Measurements from ENCODE around the gene TNFRSF21.
"Not testable (repeated sequence)": the region's sequence is repeated elsewhere in the genome, so short reads cannot be mapped to it uniquely, and the experiment has no call there.

TNFRSF21 gene

DNA sequence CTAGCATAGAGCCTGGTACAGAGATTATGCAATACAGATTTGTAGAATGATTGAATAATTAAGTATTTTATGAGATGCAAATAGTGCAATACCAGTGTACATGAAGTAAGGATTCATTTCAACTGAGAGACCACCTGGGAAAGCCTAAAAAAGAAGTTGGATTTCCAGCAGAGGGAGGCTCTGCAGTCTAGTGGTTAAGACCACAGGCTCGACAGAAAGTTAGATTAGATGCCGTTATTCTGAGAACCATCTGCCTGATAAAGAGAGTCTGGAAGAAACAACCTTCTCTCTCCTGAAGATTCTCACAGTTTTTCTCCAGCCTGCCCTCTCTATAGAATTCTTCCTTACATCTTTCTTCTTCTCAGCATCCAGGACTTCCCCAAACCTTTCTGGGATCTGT is 13.6 kb upstream of the TNFRSF21 start:
- no peak for DNase-seq (ENCODE audit: low read depth, low spot score)

DNA sequence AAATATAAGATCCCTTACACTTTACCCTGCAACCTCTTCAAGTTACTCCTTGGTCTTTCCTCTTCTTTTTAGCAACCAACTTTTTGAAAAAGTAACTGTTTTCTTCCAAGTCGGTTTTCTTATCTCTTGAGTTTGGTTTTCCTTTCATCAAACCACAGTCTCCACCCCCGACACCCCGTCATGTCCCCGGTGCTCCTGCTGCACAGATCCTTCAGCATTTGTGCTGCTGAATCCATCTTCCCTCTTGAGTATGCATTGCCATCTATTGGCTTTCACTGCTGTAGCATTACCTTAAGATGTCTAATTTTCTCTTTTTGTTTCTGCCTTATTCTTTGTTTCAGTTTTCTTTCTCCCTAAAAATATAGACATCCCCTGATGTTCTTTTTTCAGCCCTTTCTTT is 11.9 kb upstream of the TNFRSF21 start:
- no peak for DNase-seq (ENCODE audit: low read depth, low spot score)

DNA sequence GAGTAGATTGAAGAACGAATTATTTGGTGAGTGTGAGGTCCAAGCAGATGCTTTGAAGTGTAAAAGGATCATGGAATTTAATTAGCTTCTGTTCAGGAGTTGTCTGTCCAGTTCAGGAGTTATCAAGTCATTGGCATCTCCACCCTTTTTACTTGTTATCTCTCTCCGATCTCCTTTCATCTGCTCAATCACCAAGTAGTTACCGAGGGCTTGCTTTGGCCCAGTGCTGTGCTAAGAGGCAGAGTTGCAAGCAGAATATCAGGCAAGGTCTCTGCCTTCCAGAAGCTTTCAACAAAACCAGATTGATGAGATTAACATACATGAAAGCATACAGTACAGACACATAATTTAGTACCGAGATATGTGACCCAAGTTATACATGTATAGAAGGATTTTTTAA is 10.2 kb upstream of the TNFRSF21 start:
- no peak for DNase-seq (ENCODE audit: low read depth, low spot score)

DNA sequence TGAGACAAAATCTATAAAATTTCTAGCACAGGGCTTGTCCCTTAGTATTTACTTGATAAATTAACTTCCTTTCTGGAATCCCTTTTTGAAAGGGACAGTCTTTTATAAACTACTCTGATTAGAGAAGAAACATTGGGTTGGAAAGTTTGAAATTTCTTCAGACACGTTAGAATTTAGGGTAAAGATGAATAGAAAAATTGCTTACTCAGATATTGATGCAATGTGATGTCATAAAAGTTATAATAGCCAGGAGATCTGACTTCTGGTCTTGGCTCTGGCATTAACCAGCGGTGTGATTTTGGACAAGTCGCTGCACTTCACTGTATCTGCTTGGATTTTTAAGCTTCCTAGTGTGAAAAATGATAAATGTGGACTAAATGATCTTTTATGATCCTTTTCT is 9.7 kb upstream of the TNFRSF21 start:
- DNase-seq (ENCODE audit: low read depth, low spot score): no peak

DNA sequence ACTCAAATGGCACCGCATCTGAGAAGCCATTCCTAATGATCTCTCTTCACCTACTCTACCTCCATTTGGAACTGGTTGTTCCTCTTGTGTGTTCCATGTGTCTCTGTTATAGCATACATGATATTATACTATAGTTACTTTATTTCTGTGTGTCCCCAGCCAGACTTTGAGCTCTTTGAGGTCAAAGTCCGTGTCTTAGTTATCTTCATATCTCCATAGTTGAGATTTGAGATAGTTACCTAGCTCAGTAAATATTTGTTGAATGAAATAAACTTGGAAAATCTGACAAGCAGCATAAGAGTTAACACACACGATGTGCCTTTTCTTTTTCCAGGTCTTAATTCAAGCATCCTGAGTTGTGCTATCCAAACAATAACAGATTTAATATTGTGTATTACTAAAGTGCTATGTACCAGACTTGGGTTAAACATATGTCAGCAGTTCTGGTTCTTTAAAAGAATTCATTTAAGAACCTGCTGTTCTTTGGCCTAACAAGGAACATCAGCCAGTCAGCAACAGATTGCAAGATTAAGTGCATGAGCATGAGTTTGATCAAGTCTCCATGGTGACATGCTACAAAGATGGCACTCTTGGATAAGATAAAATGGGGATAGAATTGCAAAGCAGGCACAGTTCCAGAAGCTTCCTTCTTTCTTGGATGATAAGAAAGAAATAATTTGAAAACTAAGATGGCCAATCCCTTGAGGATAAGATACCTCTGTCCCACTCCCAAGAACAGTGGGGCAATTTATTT is 8.7 kb upstream of the TNFRSF21 start:
- DNase-seq (ENCODE audit: low read depth, low spot score): no peak

DNA sequence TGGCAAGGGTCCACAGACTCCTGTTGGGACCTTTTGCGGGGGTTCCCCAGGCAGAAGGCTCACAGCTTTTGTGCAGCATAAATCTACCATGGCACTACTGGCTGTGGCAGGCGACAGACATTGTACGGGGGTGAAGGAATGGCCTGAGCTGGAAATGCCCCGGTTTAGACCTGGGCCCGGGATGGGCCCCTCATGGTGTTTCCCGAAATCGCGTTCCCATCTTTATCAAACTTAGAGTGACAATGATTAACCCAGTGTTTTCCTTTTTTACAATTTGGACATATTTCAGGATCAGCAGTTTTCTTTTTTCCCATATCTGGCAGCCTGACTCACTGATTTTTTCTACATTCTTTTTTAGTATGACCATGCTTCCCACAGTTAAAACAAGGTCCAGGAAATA is 5.5 kb upstream of the TNFRSF21 start:
- DNase-seq (ENCODE audit: low read depth, low spot score): not testable (repeated sequence)

DNA sequence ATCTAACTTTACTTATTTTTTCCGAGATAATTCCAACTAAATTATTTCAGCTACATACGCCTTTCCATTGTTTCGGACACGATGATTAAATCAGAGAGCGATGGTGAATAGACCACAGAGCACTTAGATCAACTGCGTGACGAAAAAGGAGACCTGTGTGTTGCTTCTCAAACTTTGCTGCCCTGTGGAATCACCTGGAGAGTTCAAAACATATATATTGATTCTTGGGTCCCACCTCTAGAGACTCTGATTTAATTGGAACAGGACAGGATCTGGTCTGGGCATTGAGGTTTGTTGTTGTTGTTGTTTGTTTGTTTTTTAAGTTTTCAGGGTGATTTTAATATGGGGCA is 401 bp upstream of the TNFRSF21 start:
- DNase-seq (ENCODE audit: low read depth, low spot score): no peak

DNA sequence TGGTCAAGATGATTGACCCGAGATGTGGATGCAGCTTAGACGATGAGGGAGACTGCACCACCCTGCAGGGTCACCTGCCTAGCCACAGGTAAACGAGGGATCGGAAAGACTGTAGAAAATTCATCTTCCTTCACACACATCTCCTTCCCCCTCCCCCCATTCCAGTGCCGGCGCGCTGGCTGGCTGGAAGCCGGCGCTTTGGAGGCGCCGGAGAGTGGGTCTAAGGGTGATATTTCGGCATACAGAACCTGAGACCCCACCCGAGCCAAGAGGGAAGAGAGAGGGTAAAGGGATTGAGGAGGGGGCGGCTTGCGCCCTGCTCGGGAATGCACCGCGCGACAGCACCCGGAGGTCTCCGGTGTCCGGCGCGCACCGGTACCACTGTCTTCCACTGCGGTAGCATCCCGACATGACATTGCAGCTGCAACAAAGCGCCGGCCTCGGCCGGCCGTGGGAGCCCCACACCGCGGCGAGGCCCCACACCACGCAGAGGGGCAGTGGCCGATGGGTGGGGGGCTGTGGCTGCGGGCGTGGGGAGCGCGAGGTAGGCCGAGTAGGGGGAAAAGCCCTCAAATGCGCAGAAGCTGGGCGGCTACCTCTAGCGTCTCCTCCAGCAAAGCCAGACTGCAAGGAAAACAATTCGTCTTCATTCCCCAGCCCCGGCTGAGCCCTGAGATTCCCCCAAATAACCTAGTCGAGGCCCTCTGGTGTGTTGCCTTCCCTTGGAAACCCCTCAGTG is 984 bp downstream of the TNFRSF21 start:
- no peak for DNase-seq (ENCODE audit: low read depth, low spot score)

DNA sequence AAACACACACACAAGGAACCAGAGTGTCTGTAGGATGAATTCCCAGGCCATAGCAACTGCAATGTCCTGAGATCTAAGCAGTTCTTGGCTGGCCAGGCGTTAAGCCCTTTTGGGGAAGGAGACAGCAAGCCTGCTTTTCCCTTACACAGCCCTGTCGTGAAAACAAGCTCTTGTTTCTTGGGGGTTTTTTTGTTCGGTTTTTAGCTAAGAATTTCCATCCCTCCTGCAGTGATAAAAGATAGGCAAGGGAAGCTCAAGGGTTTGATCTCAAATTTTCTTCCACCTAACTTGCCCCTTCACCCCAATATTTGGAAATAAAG is 1.5 kb downstream of the TNFRSF21 start:
- no peak for DNase-seq (ENCODE audit: low read depth, low spot score)

DNA sequence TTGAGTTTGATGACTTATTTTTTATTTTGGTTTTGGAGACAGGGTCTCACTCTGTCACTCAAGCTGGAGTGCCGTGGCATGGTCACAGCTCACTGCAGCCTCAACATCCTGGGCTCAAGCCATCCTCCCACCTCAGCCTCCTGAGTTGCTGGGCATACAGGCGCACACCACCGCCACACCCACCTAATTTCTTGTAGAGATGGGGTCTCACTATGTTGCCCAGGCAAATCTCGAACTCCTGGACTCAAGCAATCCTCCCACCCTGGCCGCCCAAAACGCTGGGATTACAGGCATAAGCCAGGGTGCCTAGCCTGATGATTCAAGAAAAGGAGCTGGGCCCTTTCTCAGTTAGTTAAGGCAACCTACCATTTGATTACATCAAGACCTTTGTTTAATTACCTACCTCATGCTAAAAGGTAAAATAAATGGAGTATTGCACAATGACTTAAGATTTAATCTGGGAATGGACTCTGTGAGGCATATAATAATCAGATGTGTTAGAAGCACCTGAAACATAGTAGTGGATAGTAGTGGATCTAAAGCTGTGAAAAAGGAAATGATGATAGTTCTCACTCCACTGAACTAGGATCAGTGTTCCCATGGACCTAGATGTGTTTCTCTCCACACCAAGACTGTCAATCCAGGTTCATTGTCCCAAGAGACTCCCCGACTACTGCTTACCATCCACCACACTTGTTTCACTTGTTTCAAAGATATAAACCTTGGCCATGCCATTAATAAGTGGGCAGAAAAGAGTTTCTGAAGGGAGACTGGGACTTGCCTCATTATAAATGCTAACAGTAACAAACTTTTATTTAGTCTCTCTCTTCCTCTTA is 2.1 kb downstream of the TNFRSF21 start:
- no peak for DNase-seq (ENCODE audit: low read depth, low spot score)

DNA sequence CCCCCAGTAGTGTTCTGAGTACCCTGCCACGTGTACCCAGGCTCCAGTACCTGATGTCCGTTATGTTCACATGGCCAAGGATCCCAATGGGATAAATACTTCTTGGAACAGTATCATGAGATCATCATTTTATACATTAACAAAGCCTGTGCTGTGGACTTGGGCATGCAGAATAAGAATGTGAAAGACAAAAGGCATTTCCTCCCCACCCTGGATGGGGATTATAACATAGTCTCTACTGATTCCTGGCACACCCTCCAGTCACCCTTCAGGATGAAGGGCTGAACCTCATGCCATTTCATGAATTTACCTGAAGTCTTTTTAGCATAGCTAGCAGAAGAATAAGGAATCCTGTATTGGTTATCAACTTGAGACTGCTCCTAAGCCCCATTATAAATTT is 2.8 kb downstream of the TNFRSF21 start:
- DNase-seq (ENCODE audit: low read depth, low spot score): no peak

DNA sequence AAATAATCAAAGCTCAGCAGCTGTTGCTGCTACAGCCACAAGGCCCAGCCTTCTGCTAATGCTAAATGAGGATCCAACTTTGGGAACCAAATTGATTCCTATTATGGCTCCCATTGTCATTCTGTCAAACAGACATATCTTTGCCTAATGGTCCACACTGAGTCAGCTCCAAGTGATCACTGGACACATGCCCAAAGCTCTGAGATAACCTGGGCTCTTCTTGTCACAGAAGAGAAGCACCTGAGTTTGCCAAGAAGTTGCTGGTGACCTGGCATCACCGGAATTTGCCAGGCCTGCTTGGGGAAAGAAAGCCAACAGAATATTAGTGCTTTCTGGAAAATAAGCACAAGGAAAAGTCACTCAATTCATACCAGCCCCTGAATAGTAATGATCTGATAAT is 5.8 kb downstream of the TNFRSF21 start:
- DNase-seq (ENCODE audit: low read depth, low spot score): no peak

DNA sequence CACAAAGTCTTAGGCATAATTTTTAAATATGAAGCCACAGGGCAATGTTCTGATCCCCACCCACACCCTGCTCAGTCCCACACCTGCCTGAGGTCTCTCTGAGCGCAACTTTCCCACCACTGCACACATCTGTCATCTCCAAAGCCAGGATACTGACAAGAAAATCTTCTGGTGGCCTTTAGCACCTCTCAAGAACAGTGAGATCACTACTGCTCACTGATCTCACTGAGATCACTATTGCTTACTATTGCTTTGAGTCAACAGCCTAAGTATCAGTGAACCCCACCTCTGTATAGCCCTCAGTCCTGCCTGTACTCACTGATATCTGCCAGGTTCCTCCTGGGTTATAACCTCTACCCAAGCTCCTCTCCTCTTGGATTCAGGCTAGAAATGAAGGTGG is 6.4 kb downstream of the TNFRSF21 start:
- DNase-seq (ENCODE audit: low read depth, low spot score): no peak

DNA sequence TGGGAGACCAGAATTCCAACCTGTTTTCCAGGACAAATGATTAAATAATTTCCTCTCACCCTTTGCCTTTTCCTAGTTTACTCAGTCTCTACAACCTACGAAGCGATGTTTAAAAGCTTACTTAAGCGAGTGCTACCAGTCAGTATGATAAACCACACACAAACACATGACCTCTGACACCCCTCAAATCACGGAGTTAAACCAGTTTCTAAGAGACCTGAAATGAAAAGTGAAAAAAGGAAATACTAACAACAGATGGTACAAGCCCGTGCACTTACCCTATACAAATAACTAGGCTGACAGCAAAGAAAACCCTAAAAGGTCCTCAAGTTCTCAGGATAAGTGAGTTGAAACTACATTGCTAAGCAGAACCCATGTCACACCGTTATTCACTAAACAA is 7.7 kb downstream of the TNFRSF21 start:
- DNase-seq (ENCODE audit: low read depth, low spot score): no peak

DNA sequence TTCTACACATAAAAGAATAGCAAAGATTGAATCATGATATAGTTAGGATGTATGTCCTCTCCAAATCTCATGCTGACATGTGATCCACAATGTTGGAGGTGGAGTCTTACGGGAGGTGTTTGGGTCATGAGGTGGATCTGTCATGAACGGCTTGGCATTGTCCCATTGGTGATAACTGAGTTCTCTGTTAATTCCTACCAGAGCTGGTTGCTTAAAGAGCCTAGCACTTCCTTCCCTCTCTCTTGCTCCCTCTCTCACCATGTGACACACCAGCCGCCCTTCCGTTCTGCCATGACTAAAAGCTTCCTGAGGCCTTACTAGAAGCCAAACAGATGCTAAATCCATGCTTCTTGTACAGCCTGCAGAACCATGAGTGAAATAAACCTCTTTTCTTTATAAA is 8.3 kb downstream of the TNFRSF21 start:
- DNase-seq (ENCODE audit: low read depth, low spot score): no peak

DNA sequence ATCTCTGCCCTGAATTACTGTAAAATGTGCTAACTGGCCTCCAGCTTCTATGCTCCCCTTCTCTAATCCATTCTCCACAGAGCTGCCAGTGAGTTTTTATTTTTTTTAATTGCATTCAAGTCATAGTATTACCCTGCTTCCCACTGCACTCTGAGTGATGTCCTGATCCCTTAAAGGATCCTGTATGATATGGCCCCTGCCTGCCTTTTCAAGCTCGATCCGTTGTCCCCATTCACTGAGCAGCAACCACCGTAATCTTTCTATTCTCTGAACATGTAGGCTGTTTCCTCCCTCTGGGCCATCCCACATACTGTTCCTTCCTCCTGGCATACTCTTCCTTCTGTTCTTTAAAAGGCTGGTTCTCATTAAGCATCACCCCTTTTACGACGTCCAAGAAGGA is 9.3 kb downstream of the TNFRSF21 start:
- no peak for DNase-seq (ENCODE audit: low read depth, low spot score)

DNA sequence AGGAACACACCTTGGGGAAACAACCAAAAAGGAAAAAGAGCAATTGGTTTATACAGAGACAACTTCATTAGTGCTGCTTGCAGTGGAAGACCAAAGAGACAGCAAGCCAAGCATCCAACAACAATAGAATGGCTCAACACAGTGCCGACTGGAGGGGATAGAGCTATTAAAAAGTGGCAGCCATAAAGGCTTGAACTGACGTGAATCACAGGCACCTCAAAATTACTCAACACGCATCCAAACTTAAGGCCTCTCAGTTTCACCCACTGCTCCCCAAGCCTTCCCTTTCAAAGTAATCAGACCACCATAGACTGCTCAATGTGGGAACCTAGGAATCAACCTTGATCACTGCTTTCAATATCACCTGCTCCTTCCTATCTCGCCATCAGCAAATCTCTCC is 9.7 kb downstream of the TNFRSF21 start:
- DNase-seq (ENCODE audit: low read depth, low spot score): no peak

DNA sequence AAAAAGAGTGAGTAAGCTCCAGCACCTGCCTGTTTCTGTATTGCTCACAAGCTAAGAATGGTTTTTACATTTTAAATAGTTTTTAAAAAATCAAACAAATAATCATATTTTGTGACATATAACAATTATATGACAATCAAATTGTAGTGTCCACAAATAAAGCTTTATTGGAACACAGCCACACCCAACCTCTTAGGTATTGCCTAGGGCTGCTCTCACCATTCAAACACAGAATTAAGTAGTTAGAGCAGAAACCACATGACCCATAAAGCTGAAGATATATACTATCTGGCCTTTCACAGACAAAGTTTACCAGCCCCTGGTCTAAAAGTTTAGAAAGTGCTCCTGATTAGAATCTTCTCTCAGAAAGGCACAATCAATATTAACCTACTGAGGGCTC is 11.2 kb downstream of the TNFRSF21 start:
- no peak for DNase-seq (ENCODE audit: low read depth, low spot score)

DNA sequence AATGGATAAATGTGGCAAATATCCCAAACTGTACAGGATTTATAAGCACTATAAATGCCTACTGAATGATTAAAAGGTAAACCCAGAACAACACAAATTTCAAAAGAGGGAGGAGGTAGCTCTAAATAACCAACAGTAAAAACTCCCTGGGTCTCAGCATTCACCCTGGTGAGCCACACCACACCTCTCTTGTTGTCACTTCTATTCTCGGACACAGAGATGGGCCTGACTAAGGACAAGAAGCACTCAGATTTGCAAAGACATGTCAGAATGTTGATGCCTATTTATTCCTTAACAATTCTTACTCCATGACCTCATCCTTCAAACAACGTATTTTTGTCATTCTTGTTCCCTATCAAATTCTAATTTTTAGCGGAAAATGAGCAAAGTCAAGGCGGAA is 14.7 kb downstream of the TNFRSF21 start:
- DNase-seq (ENCODE audit: low read depth, low spot score): no peak

DNA sequence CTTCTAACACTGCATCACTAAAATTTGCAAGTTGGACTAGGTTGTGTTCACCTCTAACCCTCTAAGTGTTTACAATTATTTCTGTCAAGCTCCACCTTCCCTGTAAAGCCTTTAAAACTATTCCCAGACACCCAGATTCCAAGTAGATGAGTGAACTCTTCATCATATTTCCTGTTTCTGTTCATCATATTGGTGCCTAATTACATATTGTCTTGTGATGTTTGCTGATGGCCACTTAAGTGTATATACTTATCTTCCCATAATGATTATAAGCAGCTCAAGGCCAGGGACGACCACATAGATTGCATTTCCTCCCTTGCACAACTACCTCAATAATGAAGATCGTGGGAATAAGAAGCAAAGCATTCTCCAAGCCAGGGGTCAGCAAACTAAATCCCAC is 16.8 kb downstream of the TNFRSF21 start:
- no peak for DNase-seq (ENCODE audit: low read depth, low spot score)

DNA sequence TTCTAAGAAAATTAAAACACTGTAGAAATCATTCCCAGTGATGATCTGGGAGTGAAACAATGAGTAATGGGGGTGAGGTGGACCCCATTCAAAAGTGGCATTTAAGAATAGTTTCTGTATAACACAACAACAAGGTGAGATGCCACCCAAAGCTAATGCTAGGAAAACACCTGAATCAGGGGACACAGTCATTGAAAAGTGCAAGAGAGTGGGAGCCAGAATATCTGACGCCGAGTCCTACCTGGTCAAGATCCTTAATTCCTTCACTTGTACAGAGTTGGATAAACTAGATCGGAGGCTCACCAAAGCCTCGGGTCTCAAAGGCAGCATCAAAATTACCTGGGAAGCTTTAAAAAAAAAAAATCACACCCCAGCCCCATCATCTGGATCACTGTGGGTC is 17.7 kb downstream of the TNFRSF21 start:
- DNase-seq (ENCODE audit: low read depth, low spot score): no peak

DNA sequence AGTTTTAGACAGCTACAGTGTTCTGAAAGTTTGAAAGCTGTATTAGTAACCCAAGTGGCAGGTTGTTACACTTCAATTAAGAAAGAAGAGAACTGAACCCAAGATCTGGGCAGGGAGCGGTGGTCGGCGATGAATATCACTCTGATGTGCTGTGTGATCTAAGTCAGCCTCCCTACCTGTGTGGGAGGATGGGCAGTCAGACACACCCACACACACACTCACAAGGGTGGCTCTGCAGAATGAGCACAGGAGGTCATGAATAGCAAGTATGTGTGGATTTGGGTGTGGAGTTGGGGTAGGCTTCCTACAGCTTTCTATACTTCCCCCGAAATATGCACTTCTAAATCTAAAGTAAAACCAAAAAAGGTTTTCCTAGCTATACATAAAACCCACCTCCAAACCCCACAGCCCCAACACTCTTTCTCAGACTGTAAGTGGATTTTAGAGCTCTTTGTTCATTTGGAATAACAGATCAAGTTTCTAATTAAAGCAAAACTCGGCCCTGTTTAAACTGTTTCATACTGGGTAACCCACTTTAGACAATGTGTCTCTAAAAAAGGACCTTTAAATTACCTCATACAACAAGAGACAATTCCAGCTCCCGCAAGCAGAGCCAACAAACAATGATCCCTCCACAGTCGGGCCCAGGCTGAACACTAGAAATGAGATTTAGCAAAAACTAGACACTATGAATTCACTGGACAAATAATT is 19.4 kb downstream of the TNFRSF21 start:
- no peak for DNase-seq (ENCODE audit: low read depth, low spot score)

Data from smooth muscle cell of the brain vasculature (primary cell).